Pancreas (tissue), 10 donors: ENCODE data around the gene PRDM11. TPM values are rescaled to one million over a fixed set of nuclear protein-coding genes. Genes with fewer than 3 reads are reported as not detected.

ENCODE experiments used
- ATAC-seq, 4 donors: fragments of 200-7000 bp; cut with Tn5 transposase; one replicate each; pipeline versions ENCODE4 v1.8.0 to v1.9.1; 2020; ENCODE audit warnings: mild to moderate bottlenecking in 4 of 4, moderate library complexity in 4 of 4
- DNase-seq, 6 donors: peaks; one replicate each; pipeline ENCODE4 v3.0.0-alpha.2; 2020
- FAIRE-seq: peaks from 2 replicates; lab custom pipeline; 2012; peaks lifted over from hg19 to GRCh38; lab: Jason Lieb, UNC
- H3K27ac ChIP-seq, 4 donors: fragments of 200-600 bp; sonication (generic); 1 replicate in 3 of 4; 2 replicates in 1 of 4; pipeline versions ENCODE4 v1.5.0 to v1.8.0; 2020
- H3K27me3 ChIP-seq, 4 donors: fragments of 200-600 bp; one replicate each; pipeline ENCODE4 v1.8.0; 2021
- H3K36me3 ChIP-seq, 3 donors: fragments of 200-600 bp; sonication (generic) in 1 of 3; one replicate each; pipeline versions ENCODE4 v1.5.0 to v1.8.0; 2020 to 2021
- H3K4me1 ChIP-seq, 3 donors: fragments of 200-600 bp; one replicate each; pipeline ENCODE4 v1.8.0; 2021
- H3K4me3 ChIP-seq, 4 donors: fragments of 200-600 bp; sonication (generic) in 2 of 4; one replicate each; pipeline versions ENCODE4 v1.5.0 to v1.8.0; 2020 to 2021
- H3K9me3 ChIP-seq, 4 donors: fragments of 200-600 bp; one replicate each; pipeline ENCODE4 v1.8.0; 2021
- WGBS, 2 donors: extraction: QIAGEN DNeasy Blood & Tissue Kit; methylation state at CpG; one replicate each; pipeline ENCODE4 v1.1.7; 2013; 5-methylcytosine and 5-hydroxymethylcytosine counted together
- intact Hi-C, 3 donors: fragments of 100-400 bp; cut with DNase I; formaldehyde crosslinking; loops; one replicate each; pipeline versions ENCODE4 v1.11.1 to v1.14.2; 2022
- polyA plus RNA-seq, 2 donors: library from polyadenylated mRNA; stranded (reverse); fragments of 200-250 nt; gene quantifications; one replicate each; pipeline ENCODE4 v1.2.3, GENCODE V29; 2013
- total RNA-seq, 6 donors: library from RNA; stranded (reverse); fragmentation: NEBNext Ultra II Directional in 4 of 6; extraction: Animal tissue kit (Norgen Biotek cat#: 25700) in 4 of 6; gene quantifications; one replicate each; pipeline versions ENCODE4 v1.2.1 to v1.2.4, GENCODE V29; 2021 to 2023
- TF ChIP-seq, protein P1 (sequence below), 4 donors: fragments of 200-600 bp; sonication (generic) in 3 of 4; IDR thresholded peaks; one replicate each; pipeline versions ENCODE4 v1.5.0 to v1.8.0; 2021; ENCODE audit warnings: antibody characterized with exemption in 4 of 4
- donor health status: healthy with polysubstance abuse.
- donor health status: DM: no; HTN: no; CAD: no; lungs with moderate emphysema.
- donor health status: DM: no; HTN: no; CAD: no.
- donor health status: control.
- donor health status: control.
- donor health status: Bipolar disorder and iron deficiency.
- donor health status: DM: yes; HTN: yes; CAD: no.
- donor health status: DM: no; HTN: no; CAD: no.
- donor health status: DM: no; HTN: no; CAD: no.
- donor health status: DM: yes; HTN: yes; CAD: no.

The PRDM11 gene
- total and polyA plus RNA-seq, 8 donors = 3.0 to 8.5 (median 6.4) TPM

DNA sequence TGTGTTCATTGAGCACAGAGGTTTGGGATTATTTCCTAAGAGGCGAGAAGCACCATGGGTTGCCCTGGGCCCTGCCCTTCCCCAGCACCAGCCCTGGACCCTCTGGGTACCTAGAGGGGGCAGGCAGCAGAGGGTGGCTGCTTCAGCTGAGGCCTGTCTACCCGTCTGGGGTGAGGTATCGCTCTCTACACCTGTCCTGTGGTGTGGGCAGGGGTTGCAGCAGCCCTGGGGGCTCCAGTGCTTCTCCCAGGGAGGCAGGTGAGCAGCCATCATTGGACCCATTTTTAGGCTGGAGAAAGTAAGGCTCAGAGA lies 15.6 kb downstream of the PRDM11 start:
- intact Hi-C loops = no loop called here
- H3K9me3 ChIP-seq = no peaks in the 10 kb centered on the region
- FAIRE-seq (no peak), DNase-seq (peak in 1 of 6 donors; percentile 44), ATAC-seq (no peak)
- H3K36me3 ChIP-seq = no peaks in the 10 kb centered on the region
- no peak overlapping the region for H3K4me3 ChIP-seq
- TF ChIP-seq, protein P1, sequence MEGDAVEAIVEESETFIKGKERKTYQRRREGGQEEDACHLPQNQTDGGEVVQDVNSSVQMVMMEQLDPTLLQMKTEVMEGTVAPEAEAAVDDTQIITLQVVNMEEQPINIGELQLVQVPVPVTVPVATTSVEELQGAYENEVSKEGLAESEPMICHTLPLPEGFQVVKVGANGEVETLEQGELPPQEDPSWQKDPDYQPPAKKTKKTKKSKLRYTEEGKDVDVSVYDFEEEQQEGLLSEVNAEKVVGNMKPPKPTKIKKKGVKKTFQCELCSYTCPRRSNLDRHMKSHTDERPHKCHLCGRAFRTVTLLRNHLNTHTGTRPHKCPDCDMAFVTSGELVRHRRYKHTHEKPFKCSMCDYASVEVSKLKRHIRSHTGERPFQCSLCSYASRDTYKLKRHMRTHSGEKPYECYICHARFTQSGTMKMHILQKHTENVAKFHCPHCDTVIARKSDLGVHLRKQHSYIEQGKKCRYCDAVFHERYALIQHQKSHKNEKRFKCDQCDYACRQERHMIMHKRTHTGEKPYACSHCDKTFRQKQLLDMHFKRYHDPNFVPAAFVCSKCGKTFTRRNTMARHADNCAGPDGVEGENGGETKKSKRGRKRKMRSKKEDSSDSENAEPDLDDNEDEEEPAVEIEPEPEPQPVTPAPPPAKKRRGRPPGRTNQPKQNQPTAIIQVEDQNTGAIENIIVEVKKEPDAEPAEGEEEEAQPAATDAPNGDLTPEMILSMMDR (IDR thresholded peaks at IDR 0.05) = no peak
- WGBS, 2 donors = 80 to 83% methylated on average over 3 of the region's 3 CpGs
- no peak overlapping the region for H3K27ac ChIP-seq
- peaks cover 3 to 7% (median 4%) of the 10 kb centered on the region in 3 donors for H3K4me1 ChIP-seq
- no peaks in the 10 kb centered on the region for H3K27me3 ChIP-seq

DNA sequence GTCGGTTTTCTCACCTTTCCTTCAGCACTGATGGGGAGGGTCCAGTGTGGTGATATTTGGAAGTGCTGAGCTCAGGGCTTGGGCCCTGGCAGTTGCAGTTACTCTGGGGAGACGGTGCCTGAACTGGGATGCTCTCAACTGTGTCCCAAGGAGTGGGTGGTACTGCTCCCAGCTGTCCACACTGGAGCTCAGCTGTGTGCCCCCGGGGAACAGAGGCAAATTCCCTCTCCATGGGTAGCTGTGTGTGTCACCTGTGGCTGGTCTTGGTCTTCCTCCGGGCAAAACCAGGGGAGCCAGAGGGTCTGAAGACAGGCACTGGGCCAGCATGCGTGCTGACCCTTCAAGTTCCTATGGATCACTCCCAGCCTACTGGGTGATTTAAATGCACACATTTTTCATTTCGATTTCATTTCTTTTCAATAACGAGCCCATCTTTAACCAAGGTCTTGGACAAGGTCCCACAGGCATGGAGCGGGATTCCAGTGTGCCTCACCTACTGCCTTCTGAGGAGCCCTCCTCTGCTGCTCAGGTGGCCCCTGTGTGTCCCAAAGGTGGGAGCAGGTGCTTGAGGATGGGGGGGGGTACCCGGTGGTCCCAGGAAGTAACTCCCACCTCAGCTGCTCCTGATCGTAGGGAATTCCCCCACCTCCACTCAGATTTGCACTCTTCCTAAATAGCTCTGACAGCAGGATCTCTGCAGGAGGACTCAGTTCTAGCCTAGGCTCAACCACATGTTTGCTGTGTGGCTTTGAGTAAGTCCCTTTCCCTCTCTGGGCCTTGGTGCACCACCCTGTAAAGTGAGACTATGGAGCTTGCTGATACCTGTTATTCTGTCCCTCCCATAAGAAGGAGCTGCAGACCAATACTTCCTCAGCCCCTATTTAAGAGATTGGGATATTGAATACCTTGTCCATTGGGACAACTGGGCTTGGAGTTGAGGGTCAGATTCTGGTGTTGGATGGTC lies 16.8 kb downstream of the PRDM11 start:
- DNase-seq = peak in 1 of 6 donors; percentile 36
- Histone ChIP-seq H3K36me3 (no peaks in the 10 kb centered on the region), H3K9me3 (no peaks in the 10 kb centered on the region), H3K27me3 (no peaks in the 10 kb centered on the region), H3K4me3 (no peak overlapping the region), H3K4me1 (peaks cover 1 to 7% (median 3%) of the 10 kb centered on the region in 3 donors), H3K27ac (no peak overlapping the region)
- no peak for FAIRE-seq
- ATAC-seq = no peak
- intact Hi-C loops = no loop called here
- TF ChIP-seq, protein P1 (IDR thresholded peaks at IDR 0.05) = no peak
- 86% methylated on average over 10 of the region's 10 CpGs for WGBS, 2 donors

DNA sequence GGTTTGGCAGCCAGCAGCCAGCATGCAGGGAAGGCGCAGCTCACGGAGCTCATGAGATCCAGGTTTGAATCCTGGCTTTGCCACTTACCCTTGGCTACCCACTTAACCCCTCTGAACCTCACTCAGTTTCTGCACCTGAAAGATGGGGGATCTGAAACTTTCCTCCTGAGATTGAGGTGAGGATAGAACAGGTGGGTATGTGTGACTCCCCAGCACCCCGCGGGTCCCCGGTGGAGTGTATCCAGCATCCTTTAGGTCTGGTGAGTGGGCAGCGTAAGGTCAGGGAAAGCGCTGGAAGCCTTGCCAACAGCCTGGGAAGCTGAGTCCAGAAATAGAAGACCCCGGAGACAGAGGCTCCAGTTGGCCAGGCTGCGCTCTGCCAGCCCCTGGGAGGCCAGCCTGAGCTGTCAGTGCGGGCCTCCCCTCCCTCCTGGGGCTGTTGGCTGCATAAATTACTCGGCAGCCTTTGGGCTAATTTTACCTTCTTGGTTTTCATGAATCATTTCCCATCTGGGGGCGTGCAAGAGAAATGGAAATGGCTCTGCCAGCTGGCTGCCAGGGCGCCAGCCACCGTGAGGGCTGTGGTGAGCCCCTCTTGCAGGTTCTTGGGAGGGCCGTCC lies 17.6 kb downstream of the PRDM11 start:
- H3K4me1 ChIP-seq = peaks cover under 1 to 7% (median 3%) of the 10 kb centered on the region in 3 donors
- ATAC-seq (no peak), DNase-seq (peak in 1 of 6 donors; percentile 32), FAIRE-seq (no peak)
- H3K27me3 ChIP-seq = no peaks in the 10 kb centered on the region
- intact Hi-C loops = no loop called here
- TF ChIP-seq, protein P1 (IDR thresholded peaks at IDR 0.05) = no peak
- H3K36me3 ChIP-seq = no peaks in the 10 kb centered on the region
- H3K4me3 ChIP-seq = no peak overlapping the region
- no peaks in the 10 kb centered on the region for H3K9me3 ChIP-seq
- H3K27ac ChIP-seq = no peak overlapping the region
- 83 to 91% methylated on average over 15 of the region's 15 CpGs for WGBS, 2 donors

DNA sequence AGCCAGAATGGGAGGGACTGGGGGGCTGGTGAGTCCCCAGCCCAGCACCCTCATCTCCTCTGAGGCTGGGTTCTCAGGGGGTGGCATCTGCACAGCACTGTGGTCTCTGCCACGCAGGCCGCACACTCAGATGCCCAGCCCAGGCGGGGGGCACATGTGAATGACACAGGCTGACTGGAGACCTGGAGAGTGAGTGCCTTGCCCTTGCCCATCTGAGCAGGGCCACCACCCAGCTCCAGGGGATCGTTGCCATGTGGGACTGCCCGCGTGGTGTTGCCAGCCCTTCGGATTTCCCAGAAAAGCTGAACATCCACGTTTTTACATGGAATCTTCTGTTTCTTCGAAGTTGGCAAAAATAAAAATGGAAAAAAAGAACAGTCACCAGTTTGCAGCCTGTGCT lies 18.9 kb downstream of the PRDM11 start:
- TF ChIP-seq, protein P1 (IDR thresholded peaks at IDR 0.05) = no peak
- WGBS, 2 donors = 89 to 92% methylated on average over 9 of the region's 9 CpGs
- Histone ChIP-seq H3K4me1 (peaks cover 4 to 14% (median 6%) of the 10 kb centered on the region in 3 donors), H3K4me3 (no peak overlapping the region), H3K9me3 (no peaks in the 10 kb centered on the region), H3K36me3 (no peaks in the 10 kb centered on the region), H3K27ac (no peak overlapping the region), H3K27me3 (no peaks in the 10 kb centered on the region)
- ATAC-seq = no peak
- FAIRE-seq = no peak
- DNase-seq = no peak
- intact Hi-C loops = no loop called here
